Astrocyte of the cerebellum (primary cell): ENCODE results near the gene MAL.
"Not testable (repeated sequence)": the region's sequence is repeated elsewhere in the genome, so short reads cannot be mapped to it uniquely, and the experiment has no call there.

Source experiments
- DNase-seq: peaks from one replicate; pipeline ENCODE4 v3.0.0-alpha.2; 2011; ENCODE audit warnings: low read depth
- H3K4me3 ChIP-seq: 2 replicates; pipeline ENCODE4 v1.5.1; 2011; ENCODE audit warnings: mild to moderate bottlenecking, low read depth, low read length, moderate library complexity
- CTCF ChIP-seq: IDR thresholded peaks from 2 replicates; pipeline ENCODE4 v1.5.1; 2012; ENCODE audit warnings: low read length, low read depth, moderate library complexity, mild to moderate bottlenecking; ENCODE audit errors: missing control alignments
- in situ Hi-C: cut with HindIII; loops from 2 replicates; pipeline ENCODE4 v1.10.0; 2017; ENCODE audit warnings: low sequenced_read_pairs

MAL gene

GRCh38 chr2:95034221-95034620, 8.7 kb downstream of the MAL start:
- TF ChIP-seq CTCF = no peak
- H3K4me3 ChIP-seq = no peak overlapping the region
- in situ Hi-C loops = no loop called here
- no peak for DNase-seq

GRCh38 chr2:95034818-95035217, 9.3 kb downstream of the MAL start:
- DNase-seq = no peak
- in situ Hi-C loops = no loop called here
- H3K4me3 ChIP-seq = no peak overlapping the region
- no peak for TF ChIP-seq CTCF

DNA sequence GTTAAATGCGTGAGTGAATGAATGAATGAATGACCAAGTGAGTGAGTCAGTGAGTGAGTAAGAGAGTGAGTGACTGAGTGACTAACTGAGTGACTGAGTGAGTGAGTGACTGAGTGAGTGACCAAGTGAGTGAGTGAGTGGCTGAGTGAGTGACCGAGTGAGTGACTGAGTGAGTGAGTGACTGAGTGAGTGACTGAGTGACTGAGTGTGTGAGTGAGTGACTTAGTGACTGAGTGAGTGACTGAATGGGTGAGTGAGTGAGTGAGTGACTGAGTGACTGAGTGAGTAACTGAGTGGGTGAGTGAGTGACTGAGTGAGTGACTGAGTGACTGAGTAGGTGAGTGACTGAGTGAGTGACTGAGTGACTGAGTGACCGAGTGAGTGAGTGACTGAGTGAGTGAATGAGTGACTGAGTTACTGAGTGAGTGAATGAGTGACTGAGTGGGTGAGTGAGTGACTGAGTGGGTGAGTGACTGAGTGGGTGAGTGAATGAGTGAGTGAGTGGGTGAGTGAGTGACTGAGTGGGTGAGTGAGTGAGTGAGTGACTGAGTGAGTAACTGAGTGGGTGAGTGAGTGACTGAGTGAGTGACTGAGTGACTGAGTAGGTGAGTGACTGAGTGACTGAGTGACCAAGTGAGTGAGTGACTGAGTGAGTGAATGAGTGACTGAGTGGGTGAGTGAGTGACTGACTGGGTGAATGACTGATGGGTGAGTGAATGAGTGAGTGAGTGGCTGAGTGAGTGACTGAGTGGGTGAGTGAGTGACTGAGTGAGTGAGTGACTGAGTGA, 11.3 kb downstream of the MAL start:
- no peak overlapping the region for H3K4me3 ChIP-seq

GRCh38 chr2:95037384-95037839, 11.9 kb downstream of the MAL start:
- DNase-seq = no peak
- no peak for TF ChIP-seq CTCF
- in situ Hi-C loops = no loop called here
- H3K4me3 ChIP-seq = no peak overlapping the region

More for the DNA sequence above, 11.3 kb downstream of the MAL start:
- DNase-seq = no peak
- TF ChIP-seq CTCF = no peak
- in situ Hi-C loops = no loop called here

DNA sequence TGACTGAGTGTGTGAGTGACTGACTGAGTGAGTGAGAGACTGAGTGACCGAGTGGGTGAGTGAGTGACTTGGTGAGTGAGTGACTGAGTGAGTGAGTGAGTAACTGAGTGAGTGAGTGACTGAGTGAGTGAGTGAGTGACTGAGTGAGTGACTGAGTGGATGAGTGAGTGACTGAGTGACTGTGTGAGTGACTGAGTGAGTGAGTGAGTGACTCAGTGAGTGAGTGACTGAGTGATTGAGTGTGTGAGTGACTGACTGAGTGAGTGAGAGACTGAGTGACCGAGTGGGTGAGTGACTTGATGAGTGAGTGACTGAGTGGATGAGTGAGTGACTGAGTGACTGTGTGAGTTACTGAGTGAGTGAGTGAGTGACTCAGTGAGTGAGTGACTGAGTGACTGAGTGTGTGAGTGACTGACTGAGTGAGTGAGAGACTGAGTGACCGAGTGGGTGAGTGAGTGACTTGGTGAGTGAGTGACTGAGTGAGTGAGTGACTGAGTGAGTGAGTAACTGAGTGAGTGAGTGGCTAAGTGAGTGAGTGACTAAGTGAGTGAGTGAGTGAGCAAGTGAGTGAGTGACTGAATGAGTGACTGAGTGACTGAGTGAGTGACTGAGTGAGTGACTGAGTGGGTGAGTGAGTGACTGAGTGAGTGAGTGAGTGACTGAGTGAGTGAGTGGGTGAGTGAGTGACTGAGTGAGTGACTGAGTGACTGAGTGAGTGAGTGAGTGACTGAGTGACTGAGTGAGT, 12.5 kb downstream of the MAL start:
- in situ Hi-C loops, H3K4me3 ChIP-seq, DNase-seq: not testable (repeated sequence)

DNA sequence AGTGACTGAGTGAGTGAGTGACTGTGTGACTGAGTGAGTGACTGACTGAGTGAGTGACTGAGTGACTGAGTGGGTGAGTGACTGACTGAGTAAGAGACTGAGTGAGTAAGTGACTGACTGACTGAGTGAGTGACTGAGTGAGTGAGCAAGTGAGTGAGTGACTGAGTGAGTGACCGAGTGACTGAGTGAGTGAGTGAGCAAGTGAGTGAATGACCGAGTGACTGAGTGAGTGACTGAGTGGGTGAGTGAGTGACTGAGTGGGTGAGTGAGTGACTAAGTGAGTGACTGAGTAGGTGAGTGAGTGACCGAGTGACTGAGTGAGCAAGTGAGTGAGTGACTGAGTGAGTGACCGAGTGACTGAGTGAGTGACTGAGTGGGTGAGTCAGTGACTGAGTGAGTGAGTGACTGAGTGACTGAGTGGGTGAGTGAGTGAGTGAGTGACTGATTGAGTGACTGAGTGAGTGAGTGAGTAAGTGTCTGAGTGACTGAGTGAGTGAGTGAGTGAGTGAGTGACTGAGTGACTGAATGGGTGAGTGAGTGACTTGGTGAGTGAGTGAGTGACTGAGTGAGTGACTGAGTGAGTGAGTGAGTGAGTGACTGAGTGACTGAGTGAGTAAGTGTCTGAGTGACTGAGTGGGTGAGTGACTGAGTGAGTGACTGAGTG, 13.3 kb downstream of the MAL start:
- no peak overlapping the region for H3K4me3 ChIP-seq
- no peak for DNase-seq
- TF ChIP-seq CTCF = no peak
- in situ Hi-C loops = no loop called here
